Measurements from ENCODE around the gene DYNC1I2.
A peak's percentile ranks its signal among the peaks of the same experiment; 100 is the strongest.
"Not testable (repeated sequence)": the region's sequence is repeated elsewhere in the genome, so short reads cannot be mapped to it uniquely, and the experiment has no call there.

The DYNC1I2 gene

DNA sequence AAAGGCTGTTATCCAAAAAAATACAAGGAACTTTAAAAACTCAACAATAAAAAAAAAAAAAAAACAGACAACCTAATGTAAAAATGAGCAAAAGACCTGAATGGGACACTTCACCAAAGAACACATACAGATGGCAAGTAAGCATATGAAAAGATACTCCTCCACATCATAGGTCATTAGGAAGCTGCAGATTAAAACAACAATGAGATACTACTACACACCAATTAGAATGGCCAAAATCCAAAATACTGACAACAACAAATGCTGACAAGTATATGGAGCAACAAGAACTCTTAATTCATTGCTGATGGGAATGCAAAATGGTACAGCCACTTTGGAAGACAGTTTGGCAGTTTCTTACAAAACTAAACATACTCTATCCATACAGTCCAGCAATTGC is 84.2 kb downstream of the DYNC1I2 start:
- H3K4me1 ChIP-seq: no peaks in the 10 kb centered on the region
- peaks cover 2% of the 10 kb centered on the region; the same call in 1 of the 2 replicates for H3K9me3 ChIP-seq
- H3K36me3 ChIP-seq (replicated peaks): no peaks in the 10 kb centered on the region
- H3K27me3 ChIP-seq (ENCODE audit: low read depth): no peaks in the 10 kb centered on the region
- DNase-seq (ENCODE audit: low spot score in 2 of 2): no peak
- no peak overlapping the region for H3K4me3 ChIP-seq
- in situ Hi-C loops (cut with MboI; ENCODE audit: low sequenced_read_pairs): no loop called here

DNA sequence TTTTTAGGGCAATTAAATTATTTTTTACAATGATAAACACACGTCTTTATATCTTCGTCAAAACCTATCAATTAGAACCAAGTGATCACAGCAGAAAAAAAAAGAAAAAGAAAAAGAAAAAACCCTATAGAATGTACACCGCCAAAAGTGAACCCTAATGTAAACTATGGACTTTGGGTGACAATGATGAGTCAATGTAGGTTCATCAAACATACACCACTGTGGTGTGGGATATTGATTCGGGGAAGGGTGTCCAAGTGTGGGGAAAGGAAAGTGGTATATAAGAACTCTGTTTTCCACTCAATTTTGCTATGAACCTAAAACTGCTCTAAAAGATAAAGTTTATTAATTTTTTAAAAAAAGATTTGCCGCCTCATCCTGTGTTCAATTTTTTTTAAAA is 85.1 kb downstream of the DYNC1I2 start:
- Histone ChIP-seq H3K27me3 (ENCODE audit: low read depth) (no peaks in the 10 kb centered on the region), H3K4me3 (no peak overlapping the region), H3K36me3 (replicated peaks) (no peaks in the 10 kb centered on the region), H3K9me3 (peaks cover 2% of the 10 kb centered on the region; the same call in 1 of the 2 replicates), H3K4me1 (no peaks in the 10 kb centered on the region)
- in situ Hi-C loops (cut with MboI; ENCODE audit: low sequenced_read_pairs): no loop called here
- no peak for DNase-seq (ENCODE audit: low spot score in 2 of 2)

DNA sequence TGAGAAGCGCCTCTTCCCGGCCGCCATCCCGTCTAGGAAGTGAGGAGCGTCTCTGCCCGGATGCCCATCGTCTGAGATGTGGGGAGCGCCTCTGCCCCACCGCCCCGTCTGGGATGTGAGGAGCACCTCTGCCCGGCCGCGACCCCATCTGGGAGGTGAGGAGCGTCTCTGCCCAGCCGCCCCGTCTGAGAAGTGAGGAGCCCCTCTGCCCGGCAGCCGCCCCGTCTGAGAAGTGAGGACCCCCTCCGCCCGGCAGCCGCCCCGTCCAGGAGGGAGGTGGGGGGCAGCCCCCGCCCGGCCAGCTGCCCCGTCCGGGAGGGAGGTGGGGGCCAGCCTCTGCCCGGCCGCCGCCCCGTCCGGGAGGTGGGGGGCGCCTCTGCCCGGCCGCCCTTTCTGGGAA is 87.3 kb downstream of the DYNC1I2 start:
- H3K4me1 ChIP-seq; in situ Hi-C loops (cut with MboI; ENCODE audit: low sequenced_read_pairs); H3K9me3 ChIP-seq; H3K27me3 ChIP-seq (ENCODE audit: low read depth); DNase-seq (ENCODE audit: low spot score in 2 of 2); H3K4me3 ChIP-seq; H3K36me3 ChIP-seq (replicated peaks): not testable (repeated sequence)

DNA sequence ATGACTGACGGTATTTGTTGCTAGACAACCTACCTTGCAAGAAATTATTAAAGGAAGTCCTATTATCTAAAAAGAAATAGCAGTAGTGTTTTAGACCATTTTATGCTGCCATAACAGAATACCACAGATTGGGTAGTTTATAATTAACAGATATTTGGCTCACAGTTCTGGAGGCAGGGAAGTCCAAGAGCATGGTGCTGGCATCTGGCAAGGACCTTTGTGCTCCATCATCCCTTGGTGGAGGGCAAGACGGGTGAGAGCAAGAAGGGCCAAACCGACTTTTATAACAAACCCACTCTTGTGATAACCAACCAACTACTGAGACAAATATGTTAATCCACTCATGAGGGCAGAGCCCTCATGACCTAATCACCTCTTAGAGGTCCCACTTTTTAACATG is 91.2 kb downstream of the DYNC1I2 start:
- Histone ChIP-seq H3K27me3 (ENCODE audit: low read depth) (no peaks in the 10 kb centered on the region), H3K4me3 (no peak overlapping the region), H3K9me3 (no peaks in the 10 kb centered on the region), H3K4me1 (no peaks in the 10 kb centered on the region), H3K36me3 (replicated peaks) (peaks cover 6% of the 10 kb centered on the region)
- in situ Hi-C loops (cut with MboI; ENCODE audit: low sequenced_read_pairs): no loop called here
- no peak for DNase-seq (ENCODE audit: low spot score in 2 of 2)

DNA sequence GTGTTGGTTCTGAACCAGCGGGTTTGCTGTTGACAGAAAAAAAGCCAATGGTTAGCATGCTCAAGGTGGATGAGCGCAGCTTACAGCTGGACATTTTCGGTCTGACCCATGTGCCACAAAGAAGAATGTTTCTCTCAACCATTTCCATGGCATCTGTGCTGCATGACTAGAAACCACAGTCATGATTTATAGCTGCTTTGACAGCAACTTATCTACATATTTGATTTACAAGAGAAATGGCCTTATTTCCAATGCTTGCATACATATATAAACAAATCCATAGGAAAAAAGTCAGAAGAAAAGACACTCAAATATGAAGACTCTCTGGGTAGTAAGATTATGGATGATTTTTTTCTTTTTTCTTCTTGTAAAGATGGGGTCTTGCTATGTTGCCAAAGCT is 98.2 kb downstream of the DYNC1I2 start:
- Histone ChIP-seq H3K9me3 (no peaks in the 10 kb centered on the region; the same call in 1 of the 2 replicates), H3K36me3 (replicated peaks) (peaks cover 40% of the 10 kb centered on the region), H3K27me3 (ENCODE audit: low read depth) (no peaks in the 10 kb centered on the region), H3K4me3 (no peak overlapping the region), H3K4me1 (no peaks in the 10 kb centered on the region)
- in situ Hi-C loops (cut with MboI; ENCODE audit: low sequenced_read_pairs): no loop called here
- no peak for DNase-seq (ENCODE audit: low spot score in 2 of 2)

DNA sequence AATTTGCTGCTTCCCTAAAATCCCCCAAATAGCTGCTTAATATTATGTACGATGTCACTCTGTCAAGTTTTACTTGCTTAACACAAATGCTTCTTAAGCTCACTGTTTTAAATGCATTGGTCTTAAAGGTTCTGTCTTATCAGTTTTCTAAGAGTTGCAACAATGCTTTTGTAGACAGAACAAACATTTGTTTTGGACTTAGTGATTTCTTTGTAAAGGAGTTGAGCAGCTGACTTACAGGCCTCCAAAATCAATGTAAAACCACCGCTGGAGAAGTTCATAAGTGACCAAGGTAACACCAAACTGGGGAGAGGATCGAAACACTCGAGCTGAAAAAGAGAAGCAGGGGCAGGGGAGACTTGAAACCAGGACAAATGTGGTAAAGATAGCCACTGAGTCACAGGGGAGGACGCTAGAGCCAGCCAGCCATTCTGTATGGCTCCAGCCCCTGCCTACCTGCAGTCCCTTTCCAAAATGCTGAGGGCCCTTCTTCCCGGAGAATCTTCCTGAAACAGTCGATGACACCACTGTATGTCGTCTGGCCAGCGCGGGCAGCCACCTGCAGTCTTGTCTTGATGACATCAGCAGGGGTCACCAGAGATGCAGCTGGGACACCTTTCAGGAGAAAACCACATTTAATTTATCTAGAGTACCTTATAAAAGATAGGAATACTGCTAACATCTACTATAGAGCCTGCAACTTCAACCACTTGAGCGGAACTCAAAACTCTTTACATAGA is 100.2 kb downstream of the DYNC1I2 start:
- Histone ChIP-seq H3K27me3 (ENCODE audit: low read depth) (no peaks in the 10 kb centered on the region), H3K9me3 (no peaks in the 10 kb centered on the region; the same call in 1 of the 2 replicates), H3K4me1 (no peaks in the 10 kb centered on the region), H3K4me3 (no peak overlapping the region), H3K36me3 (replicated peaks) (peaks cover 51% of the 10 kb centered on the region)
- in situ Hi-C loops (cut with MboI; ENCODE audit: low sequenced_read_pairs): no loop called here
- no peak for DNase-seq (ENCODE audit: low spot score in 2 of 2)

DNA sequence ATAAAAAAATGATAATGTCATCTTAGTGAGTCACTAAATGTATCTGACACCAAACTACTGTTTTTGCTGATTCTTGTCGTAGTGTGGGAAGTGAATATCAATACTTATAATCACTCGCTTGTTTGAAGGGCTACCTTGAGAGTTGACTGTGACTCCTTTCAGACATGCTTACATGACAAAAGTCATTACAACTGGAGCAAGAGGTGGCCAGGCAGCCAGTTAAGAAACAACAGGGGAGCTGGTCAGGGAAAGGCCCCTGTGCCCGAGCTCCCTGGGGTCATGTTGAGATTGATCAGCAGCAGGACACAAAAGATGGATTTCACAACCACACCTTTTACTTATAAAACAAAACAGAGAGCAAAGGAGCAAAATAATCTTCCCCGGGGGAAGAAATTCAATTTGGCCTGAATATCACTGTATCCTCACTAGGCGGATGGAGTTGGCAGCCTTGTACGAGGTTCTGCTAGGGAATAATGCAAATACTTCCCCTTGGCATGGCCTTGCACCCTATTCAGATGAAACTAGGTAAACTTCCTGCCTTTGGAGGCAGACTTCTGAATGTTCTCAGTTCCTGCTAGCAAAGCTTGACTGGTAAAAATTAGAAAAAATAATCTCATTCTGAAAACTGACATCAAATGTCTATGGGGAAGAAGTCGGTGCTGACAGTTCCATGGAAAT is 101.2 kb downstream of the DYNC1I2 start:
- no peaks in the 10 kb centered on the region for H3K4me1 ChIP-seq
- DNase-seq (ENCODE audit: low spot score in 2 of 2): no peak
- H3K27me3 ChIP-seq (ENCODE audit: low read depth): no peaks in the 10 kb centered on the region
- H3K4me3 ChIP-seq: no peak overlapping the region
- in situ Hi-C loops (cut with MboI; ENCODE audit: low sequenced_read_pairs): no loop called here
- peaks cover 46% of the 10 kb centered on the region for H3K36me3 ChIP-seq (replicated peaks)
- H3K9me3 ChIP-seq: no peaks in the 10 kb centered on the region; the same call in 1 of the 2 replicates

DNA sequence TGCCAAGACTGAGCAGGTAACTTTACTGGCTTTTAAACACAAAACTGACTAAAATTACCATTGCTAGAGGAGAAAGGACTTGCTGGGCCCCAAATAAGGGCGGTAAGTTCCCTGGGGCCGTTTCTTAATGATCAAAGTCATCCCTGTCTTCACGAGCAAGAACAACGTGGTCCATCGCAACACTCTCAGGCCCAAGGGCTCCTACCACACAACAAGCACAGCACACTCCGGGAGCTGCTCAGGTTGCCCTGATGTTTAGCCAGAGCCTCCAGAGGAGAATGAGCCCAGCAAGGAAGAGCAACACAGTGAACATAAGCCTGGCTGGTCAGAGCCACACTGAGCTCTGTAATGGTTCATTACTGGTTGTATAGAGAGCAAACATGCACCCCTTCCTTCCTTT is 102.7 kb downstream of the DYNC1I2 start:
- in situ Hi-C loops (cut with MboI; ENCODE audit: low sequenced_read_pairs): no loop called here
- H3K36me3 ChIP-seq (replicated peaks): peaks cover 31% of the 10 kb centered on the region
- H3K4me1 ChIP-seq: peaks cover 8% of the 10 kb centered on the region

DNA sequence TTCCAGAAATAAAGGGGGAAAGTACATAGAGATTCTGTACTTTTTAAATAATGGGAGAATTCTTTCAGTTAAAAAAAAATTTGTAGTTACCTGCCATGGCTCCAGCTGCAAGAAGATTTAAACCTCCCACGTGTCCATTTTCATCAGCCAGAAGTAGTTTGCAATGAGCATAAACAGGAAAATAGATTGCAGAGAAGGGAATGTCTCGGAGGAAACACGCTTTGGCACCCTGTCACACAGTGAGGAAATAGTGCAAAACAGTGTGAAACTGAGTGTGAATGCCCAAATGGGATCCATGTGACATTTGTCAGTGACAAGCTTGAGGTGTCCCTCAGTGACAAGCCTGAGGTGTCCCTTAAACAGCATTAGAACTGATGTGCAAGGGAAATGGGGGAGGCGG is 104.1 kb downstream of the DYNC1I2 start:
- no peak for DNase-seq (ENCODE audit: low spot score in 2 of 2)
- no peaks in the 10 kb centered on the region for H3K9me3 ChIP-seq
- peaks cover 18% of the 10 kb centered on the region for H3K4me1 ChIP-seq
- no peak overlapping the region for H3K4me3 ChIP-seq
- peaks cover 24% of the 10 kb centered on the region for H3K36me3 ChIP-seq (replicated peaks)
- H3K27me3 ChIP-seq (ENCODE audit: low read depth): no peaks in the 10 kb centered on the region
- in situ Hi-C loops (cut with MboI; ENCODE audit: low sequenced_read_pairs): no loop called here

More for the DNA sequence above, 102.7 kb downstream of the DYNC1I2 start:
- H3K4me3 ChIP-seq: no peak overlapping the region
- DNase-seq (ENCODE audit: low spot score in 2 of 2): no peak
- no peaks in the 10 kb centered on the region for H3K27me3 ChIP-seq (ENCODE audit: low read depth)
- H3K9me3 ChIP-seq: no peaks in the 10 kb centered on the region

DNA sequence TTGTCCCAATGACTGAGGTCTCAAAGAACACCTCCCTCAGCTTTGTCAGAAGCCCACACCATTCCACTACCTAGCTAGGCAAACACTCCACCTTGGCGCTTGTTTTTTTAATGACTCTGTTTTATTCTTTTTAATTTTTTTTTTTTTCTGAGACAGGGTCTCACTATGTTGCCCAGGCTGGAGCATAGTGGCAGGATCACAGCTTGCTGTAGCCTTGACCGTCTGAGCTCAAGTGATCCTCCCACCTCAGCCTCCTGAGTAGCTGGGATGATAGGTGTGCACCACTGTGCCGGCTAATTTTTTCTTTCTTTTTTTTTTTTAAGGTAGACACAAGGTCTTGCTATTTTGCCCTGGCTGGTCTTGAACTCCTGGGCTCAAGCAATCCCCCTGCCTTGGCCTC is 104.9 kb downstream of the DYNC1I2 start:
- in situ Hi-C loops (cut with MboI; ENCODE audit: low sequenced_read_pairs): no loop called here
- Histone ChIP-seq H3K36me3 (replicated peaks) (peaks cover 18% of the 10 kb centered on the region), H3K4me1 (peaks cover 18% of the 10 kb centered on the region)

DNA sequence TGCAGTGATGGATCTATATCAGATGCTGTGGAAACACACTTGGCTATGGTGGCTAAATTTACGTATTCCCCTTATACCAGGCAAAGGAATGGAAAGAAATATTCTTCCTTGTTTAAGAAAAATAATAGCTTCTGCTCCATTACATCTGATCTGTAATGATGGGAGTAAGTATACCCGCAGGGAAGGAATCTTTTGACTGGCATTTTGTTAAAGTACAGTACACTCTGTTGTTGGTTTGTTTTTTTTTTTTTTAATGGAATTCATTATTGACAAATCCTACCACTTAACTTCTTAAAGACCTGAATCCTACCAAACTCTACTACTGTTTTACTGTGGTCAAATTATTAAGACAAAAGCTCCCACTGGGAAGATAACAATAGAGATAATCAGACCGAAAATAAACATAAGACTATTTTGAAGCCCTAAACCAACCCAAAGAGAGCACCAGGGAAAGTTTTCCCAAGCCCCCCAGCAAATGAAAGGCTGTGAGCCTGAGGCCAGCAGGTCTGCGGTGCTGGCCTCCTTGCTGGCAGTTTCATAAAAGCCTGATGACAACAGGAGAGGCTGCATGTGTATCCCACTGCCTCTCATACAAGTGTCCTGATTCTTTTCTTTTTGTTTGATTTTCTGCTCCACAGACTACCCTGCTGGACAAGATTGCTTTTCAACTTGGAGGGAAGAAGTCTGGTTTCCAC is 105.8 kb downstream of the DYNC1I2 start:
- H3K9me3 ChIP-seq: no peaks in the 10 kb centered on the region
- in situ Hi-C loops (cut with MboI; ENCODE audit: low sequenced_read_pairs): no loop called here
- DNase-seq (ENCODE audit: low spot score in 2 of 2): no peak

More for the DNA sequence above, 104.9 kb downstream of the DYNC1I2 start:
- Histone ChIP-seq H3K4me3 (no peak overlapping the region), H3K9me3 (no peaks in the 10 kb centered on the region), H3K27me3 (ENCODE audit: low read depth) (no peaks in the 10 kb centered on the region)
- DNase-seq (ENCODE audit: low spot score in 2 of 2): no peak

DNA sequence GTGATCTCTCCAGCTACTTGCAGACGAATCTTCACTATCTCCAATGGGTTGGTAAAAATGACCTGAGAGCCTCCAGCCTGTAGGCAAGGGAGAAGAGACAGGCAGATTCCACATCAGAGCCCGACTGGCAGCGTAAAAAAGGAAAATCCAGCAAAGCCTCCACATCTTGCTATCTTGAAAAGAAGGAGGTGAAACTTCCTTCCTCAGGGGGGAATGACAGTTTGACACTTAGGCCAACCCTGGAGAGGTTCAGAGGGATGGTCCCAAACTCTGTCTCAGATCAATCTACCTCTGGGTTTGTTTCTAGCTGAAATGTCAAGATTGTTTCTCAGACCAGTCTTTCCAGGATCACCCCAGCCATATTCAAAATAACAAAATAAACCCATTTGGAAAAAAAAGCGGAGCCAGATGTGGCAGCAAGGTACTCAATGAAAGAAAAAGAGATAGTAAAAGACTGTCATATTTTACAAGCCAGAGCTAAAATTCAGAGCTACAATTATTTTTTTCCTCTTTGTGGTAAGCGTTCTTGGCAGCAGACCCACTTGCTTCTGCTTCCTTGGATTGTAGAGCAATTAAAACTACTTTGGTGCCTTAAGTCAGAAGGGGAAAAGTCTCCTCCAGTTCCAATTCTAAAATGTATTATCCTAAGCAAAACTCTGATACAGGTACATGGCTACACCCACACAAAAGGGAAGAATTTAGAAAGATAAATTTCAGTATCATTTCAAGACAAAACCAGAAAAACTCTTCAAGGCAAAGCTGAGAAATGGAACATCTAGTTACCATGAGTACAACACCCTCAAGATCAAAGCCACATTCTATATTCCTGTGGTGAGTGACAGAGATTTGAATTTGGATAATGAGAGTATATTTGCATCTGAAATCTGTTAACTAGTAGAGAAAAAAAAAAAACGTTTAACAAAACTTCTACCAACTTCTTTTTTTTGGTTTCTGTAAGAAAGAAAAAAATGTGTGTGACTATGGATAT is 106.7 kb downstream of the DYNC1I2 start:
- in situ Hi-C loops (cut with MboI; ENCODE audit: low sequenced_read_pairs): no loop called here
- Histone ChIP-seq H3K27me3 (ENCODE audit: low read depth) (no peaks in the 10 kb centered on the region), H3K4me1 (peaks cover 18% of the 10 kb centered on the region), H3K36me3 (replicated peaks) (peaks cover 11% of the 10 kb centered on the region), H3K9me3 (no peaks in the 10 kb centered on the region), H3K4me3 (no peak overlapping the region)
- no peak for DNase-seq (ENCODE audit: low spot score in 2 of 2)

More for the DNA sequence above, 105.8 kb downstream of the DYNC1I2 start:
- H3K36me3 ChIP-seq (replicated peaks): peaks cover 11% of the 10 kb centered on the region
- peaks cover 18% of the 10 kb centered on the region for H3K4me1 ChIP-seq
- H3K27me3 ChIP-seq (ENCODE audit: low read depth): no peaks in the 10 kb centered on the region
- H3K4me3 ChIP-seq: no peak overlapping the region

DNA sequence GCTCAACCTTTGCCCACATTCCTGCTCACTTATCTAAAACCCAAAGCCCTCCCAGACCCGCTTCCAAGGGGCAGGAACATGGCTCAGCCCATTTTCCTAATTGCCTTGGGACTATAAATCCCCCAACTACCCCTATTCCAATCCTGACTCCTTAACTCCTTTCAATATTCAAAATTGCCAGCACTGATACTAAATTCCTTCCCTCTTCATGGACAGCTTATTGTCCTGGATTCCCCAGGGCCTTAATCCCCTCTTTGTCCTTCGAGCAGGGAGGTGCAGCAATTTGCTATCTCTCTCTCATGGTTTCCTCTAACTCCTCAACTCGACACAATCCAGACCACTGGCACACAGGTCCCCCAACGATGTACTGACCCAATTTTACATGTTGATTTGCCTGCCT is 107.6 kb downstream of the DYNC1I2 start:
- H3K4me3 ChIP-seq: no peak overlapping the region
- H3K9me3 ChIP-seq: no peaks in the 10 kb centered on the region
- in situ Hi-C loops (cut with MboI; ENCODE audit: low sequenced_read_pairs): no loop called here
- H3K27me3 ChIP-seq (ENCODE audit: low read depth): no peaks in the 10 kb centered on the region
- H3K4me1 ChIP-seq: peaks cover 18% of the 10 kb centered on the region
- DNase-seq (ENCODE audit: low spot score in 2 of 2): peak; percentile 82 to 92
- H3K36me3 ChIP-seq (replicated peaks): peaks cover 11% of the 10 kb centered on the region

Data from HAP-1 (cell line).